Progenitor cell of endocrine pancreas (in vitro differentiated cells): Measurements from ENCODE around the gene BMPR1A. TPM values are rescaled to one million over a fixed set of nuclear protein-coding genes. Genes with fewer than 3 reads are reported as not detected.
"Not testable (repeated sequence)": the region's sequence is repeated elsewhere in the genome, so short reads cannot be mapped to it uniquely, and the experiment has no call there.

Source experiments
- DNase-seq: peaks from one replicate; pipeline ENCODE4 v3.0.0; 2021; ENCODE audit warnings: low spot score; ENCODE audit not compliant: unreplicated experiment
- H3K27ac Mint-ChIP-seq: 2 replicates; pipeline ENCODE4 v1.8.0; 2021; ENCODE audit warnings: mild to moderate bottlenecking, moderate library complexity, mixed read lengths
- H3K27me3 Mint-ChIP-seq: 2 replicates; pipeline ENCODE4 v1.8.0; 2021; ENCODE audit warnings: mixed read lengths
- H3K36me3 Mint-ChIP-seq: 2 replicates; pipeline ENCODE4 v1.8.0; 2022; ENCODE audit warnings: mixed read lengths; ENCODE audit not compliant: insufficient read depth
- H3K4me1 Mint-ChIP-seq: 2 replicates; pipeline ENCODE4 v1.8.0; 2021; ENCODE audit warnings: low read depth, mixed read lengths
- H3K4me3 Mint-ChIP-seq: 2 replicates; pipeline ENCODE4 v1.8.0; 2021; ENCODE audit warnings: low read depth, mild to moderate bottlenecking, moderate library complexity, mixed read lengths
- H3K9me3 Mint-ChIP-seq: 2 replicates; pipeline ENCODE4 v1.8.0; 2021; ENCODE audit warnings: low read depth, mixed read lengths
- total RNA-seq: library from RNA; stranded (reverse); gene quantifications from 2 replicates; pipeline ENCODE4 v1.2.1, GENCODE V29; 2021
- TF ChIP-seq, protein P1 (sequence below): fragments of 200-600 bp; sonication (generic); IDR thresholded peaks from one replicate; pipeline ENCODE4 v1.5.0; 2021; ENCODE audit warnings: antibody characterized with exemption, mild to moderate bottlenecking; ENCODE audit not compliant: unreplicated experiment

The BMPR1A gene
- total RNA-seq, 1 donor from 2014 or later = 89.7 TPM

DNA sequence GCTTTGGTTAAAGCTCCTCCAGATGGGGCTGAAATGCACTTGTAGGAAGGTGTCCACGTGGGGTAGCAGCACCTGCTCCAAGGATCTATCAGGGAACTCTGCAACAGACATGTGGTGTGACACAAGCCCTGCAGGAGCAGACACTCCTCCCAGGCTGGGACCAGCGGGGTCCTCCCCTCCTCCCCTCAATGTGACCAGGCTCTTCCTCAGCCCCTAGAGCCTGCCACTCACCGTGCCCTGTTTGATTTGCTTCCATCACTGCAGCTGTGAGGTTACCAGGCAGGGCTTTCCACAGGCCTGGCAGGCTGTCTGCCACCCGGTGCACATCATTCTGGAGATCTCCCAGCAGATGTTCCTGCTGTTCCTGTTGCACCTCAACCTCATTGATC, 187.6 kb downstream of the BMPR1A start:
- TF ChIP-seq, protein P1, sequence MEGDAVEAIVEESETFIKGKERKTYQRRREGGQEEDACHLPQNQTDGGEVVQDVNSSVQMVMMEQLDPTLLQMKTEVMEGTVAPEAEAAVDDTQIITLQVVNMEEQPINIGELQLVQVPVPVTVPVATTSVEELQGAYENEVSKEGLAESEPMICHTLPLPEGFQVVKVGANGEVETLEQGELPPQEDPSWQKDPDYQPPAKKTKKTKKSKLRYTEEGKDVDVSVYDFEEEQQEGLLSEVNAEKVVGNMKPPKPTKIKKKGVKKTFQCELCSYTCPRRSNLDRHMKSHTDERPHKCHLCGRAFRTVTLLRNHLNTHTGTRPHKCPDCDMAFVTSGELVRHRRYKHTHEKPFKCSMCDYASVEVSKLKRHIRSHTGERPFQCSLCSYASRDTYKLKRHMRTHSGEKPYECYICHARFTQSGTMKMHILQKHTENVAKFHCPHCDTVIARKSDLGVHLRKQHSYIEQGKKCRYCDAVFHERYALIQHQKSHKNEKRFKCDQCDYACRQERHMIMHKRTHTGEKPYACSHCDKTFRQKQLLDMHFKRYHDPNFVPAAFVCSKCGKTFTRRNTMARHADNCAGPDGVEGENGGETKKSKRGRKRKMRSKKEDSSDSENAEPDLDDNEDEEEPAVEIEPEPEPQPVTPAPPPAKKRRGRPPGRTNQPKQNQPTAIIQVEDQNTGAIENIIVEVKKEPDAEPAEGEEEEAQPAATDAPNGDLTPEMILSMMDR = no peak
- peaks cover 4% of the 10 kb centered on the region for H3K9me3 Mint-ChIP-seq
- no peaks in the 10 kb centered on the region for H3K36me3 Mint-ChIP-seq
- H3K4me3 Mint-ChIP-seq = no peak overlapping the region
- DNase-seq = no peak
- H3K27me3 Mint-ChIP-seq = peaks cover 7% of the 10 kb centered on the region
- H3K27ac Mint-ChIP-seq = no peak overlapping the region
- H3K4me1 Mint-ChIP-seq = peaks cover 9% of the 10 kb centered on the region

DNA sequence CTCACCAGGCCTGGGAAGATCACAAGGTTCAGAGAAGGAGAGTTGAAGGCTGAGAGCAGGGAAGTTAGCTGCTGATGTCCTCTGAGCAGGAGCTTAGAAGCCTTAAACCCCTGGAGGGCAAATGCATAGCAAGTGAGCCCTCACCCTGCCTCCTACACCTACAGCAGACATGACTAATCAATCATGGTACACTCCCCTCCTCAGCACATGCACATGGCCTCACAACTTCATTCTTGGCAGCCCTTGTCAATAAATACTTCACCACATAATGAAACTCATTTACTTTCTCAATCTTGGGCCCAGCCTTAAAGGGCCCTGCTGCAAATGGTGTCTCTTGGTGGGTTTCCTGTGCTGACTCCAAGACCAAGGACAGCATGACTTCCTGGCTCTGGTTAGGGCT, 188.1 kb downstream of the BMPR1A start:
- H3K4me1 Mint-ChIP-seq = peaks cover 9% of the 10 kb centered on the region
- H3K27ac Mint-ChIP-seq = no peak overlapping the region
- H3K36me3 Mint-ChIP-seq = no peaks in the 10 kb centered on the region
- peaks cover 4% of the 10 kb centered on the region for H3K9me3 Mint-ChIP-seq
- DNase-seq = no peak
- peaks cover 7% of the 10 kb centered on the region for H3K27me3 Mint-ChIP-seq
- H3K4me3 Mint-ChIP-seq = no peak overlapping the region
- TF ChIP-seq, protein P1 = no peak

DNA sequence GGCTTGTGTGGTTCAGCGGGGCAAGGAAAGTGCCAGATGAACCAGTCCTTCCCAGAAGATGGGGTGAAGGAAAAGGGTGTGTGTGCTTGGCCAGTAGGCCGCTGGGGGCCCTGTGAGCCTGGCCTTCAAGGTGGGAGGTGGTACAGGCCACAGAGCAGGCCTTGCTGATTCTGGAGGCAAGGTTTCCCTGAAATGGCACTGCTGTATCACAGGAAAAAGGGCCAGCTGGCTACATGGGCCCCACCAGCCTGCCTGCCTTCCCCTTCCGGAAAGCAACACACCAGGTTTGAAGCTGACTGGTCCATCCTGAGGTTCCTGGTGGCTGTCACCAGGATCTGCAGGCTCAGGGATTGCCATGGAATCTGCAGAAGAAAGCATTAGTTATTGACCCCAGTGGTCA, 188.5 kb downstream of the BMPR1A start:
- H3K27ac Mint-ChIP-seq = no peak overlapping the region
- peaks cover 4% of the 10 kb centered on the region for H3K9me3 Mint-ChIP-seq
- no peak for DNase-seq
- H3K4me1 Mint-ChIP-seq = peaks cover 9% of the 10 kb centered on the region
- no peak overlapping the region for H3K4me3 Mint-ChIP-seq
- TF ChIP-seq, protein P1 = no peak
- no peaks in the 10 kb centered on the region for H3K36me3 Mint-ChIP-seq
- peaks cover 7% of the 10 kb centered on the region for H3K27me3 Mint-ChIP-seq

DNA sequence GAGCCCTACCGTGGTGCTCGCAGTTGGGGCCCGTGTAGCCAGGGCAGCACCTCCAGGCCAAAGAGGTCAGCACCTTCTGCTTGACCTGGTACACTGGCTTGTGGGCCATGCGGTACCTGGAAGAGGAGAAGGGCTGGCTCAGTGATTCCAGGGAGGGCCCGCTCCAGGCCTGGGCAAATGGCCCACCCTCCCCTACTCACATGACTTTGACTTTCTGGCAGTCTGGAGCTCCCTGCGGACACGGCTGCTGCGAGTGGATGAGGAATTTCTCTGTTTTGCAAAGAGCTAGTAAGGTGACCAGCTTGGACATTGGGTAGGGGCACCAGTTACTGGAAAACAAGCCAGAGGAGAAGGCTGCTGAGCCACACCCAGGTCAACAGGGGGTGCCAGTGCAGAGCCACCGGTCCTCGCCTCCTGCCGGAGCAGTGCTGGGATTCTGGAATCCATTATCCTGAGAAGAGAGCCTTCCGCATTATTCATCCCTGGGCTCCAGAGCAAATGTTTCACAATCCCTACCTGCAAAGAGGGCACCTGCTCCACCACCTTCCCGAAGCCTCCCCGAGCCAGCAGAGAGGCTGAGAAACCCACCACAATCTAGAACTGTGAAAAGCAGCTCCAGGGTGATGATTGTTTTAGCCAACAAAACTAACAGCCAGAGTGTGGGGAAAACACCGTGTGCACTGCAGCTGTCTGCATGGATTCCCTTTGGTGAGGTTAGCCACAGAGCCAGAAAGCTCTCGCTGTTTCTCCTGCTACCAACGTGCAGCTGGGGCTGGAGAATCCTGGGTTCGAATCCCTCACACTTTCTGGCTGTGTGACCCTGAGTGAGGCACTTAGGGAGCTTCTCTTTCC, 189.2 kb downstream of the BMPR1A start:
- H3K27ac Mint-ChIP-seq = no peak overlapping the region
- no peak overlapping the region for H3K4me3 Mint-ChIP-seq
- TF ChIP-seq, protein P1 = peak; percentile 56
- peaks cover 9% of the 10 kb centered on the region for H3K4me1 Mint-ChIP-seq
- no peak for DNase-seq
- H3K36me3 Mint-ChIP-seq = no peaks in the 10 kb centered on the region
- peaks cover 7% of the 10 kb centered on the region for H3K27me3 Mint-ChIP-seq
- H3K9me3 Mint-ChIP-seq = peaks cover 4% of the 10 kb centered on the region

DNA sequence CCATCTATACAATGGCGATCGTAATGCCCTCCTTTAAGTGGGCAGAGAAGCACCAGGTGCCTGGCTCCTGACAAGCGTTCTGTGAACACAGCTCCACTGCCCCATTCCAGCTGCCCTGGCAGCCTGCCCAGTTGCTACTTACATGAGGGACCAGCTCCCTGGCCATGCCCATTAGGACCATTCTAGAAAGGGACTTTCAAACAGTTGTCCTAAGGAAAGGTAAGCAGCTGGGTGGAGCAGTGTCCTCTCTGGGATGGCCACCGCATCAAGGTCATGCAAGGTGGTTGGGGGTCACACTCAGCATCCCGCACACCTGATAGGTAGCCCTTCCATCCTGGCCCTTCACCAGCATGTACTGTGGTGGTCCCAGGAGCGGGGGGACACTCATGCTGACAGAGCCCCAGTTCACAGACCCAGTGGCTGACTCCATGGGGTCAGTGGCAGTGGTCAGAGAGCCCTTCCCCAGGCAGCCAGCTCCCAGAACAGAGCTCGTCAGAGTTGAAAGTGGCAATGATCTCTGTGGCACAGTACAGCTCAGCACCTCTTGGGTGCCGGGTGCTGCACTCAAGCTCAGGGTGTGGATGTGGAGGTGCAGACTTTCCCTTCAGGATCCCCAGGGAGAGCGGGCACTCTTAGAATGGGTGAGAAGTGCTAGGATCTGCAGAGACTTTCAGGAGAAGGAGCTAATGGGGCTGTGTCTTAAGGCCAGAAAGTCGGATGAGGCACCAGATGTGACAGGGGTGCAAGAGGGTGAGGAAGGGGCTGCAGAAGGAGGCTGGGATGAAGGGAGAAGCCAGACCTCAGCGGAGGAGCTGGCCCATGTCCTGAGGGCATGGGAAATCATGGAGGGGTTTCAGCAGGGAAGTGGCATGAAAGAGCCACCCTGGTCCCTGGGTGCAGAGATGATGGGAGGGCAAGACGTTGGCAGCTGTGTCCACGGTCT, 190.1 kb downstream of the BMPR1A start:
- Mint-ChIP-seq H3K4me1 (peaks cover 9% of the 10 kb centered on the region), H3K27me3 (peaks cover 7% of the 10 kb centered on the region), H3K4me3 (no peak overlapping the region), H3K27ac (no peak overlapping the region), H3K36me3 (no peaks in the 10 kb centered on the region), H3K9me3 (peaks cover 4% of the 10 kb centered on the region)
- TF ChIP-seq, protein P1 = no peak
- no peak for DNase-seq

DNA sequence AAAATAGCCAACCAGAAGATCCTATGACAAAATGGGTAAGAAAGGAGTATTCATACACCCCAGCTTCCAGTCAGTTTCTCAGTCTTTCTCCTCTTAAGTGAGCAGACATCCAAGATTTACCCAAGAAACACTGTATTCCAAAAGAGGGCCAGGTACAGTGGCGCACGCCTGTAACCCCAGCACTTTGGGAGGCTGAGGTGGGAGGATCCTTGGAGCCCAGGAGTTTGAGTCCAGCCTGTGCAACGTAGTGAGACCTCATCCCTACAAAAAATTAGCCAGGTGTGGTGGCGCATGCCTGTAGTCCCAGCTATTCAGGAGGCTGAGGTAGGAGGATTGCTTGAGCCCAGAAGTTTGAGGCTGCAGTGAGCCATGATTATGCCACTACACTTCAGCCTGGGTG, 191.4 kb downstream of the BMPR1A start:
- H3K27me3 Mint-ChIP-seq, H3K4me3 Mint-ChIP-seq, H3K27ac Mint-ChIP-seq, H3K4me1 Mint-ChIP-seq, DNase-seq, H3K36me3 Mint-ChIP-seq: not testable (repeated sequence)
- H3K9me3 Mint-ChIP-seq = peaks cover 13% of the 10 kb centered on the region
